ENCODE measurements around the gene GOLGA6L2.

Gene GOLGA6L2

DNA sequence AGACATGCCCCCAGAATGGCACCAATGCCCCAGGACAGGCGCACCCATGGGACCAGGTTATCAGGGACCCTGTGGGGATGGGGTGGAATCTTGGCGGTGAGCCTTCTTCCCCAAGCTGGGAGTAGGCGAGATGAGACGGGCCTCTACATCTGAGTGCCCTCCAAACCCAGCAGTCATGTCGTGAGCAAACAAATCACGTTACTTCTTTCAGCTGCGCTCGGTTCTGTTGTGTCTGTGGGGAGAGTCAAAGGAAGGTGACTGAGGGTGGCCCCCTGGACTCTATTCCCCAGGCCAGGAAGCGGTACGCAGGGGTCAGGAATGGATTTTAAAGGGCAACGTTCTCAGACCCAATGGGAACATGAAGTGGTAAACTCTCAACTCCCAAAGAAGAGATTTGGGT lies 2.8 kb downstream of the GOLGA6L2 start:
- no peaks in the 10 kb centered on the region for H3K27me3 ChIP-seq (ENCODE audit: low read depth, low read length)
- H2AFZ ChIP-seq (ENCODE audit: low read depth, low read length), result no peak overlapping the region
- no peaks in the 10 kb centered on the region for H3K36me3 ChIP-seq (replicated peaks; ENCODE audit: low read depth, low read length)
- no peak overlapping the region for H3K4me3 ChIP-seq (ENCODE audit: low read length)
- no peaks in the 10 kb centered on the region for H3K4me1 ChIP-seq (ENCODE audit: low read length)
- no peaks in the 10 kb centered on the region for H3K9me3 ChIP-seq (ENCODE audit: insufficient read depth, low read length)
- H3K4me2 ChIP-seq (ENCODE audit: low read length), result no peak overlapping the region
- no peak overlapping the region for H3K27ac ChIP-seq (ENCODE audit: low read length)
- no peak overlapping the region for H3K9ac ChIP-seq (ENCODE audit: low read length)
- TF ChIP-seq CTCF (IDR thresholded peaks at IDR 0.05; ENCODE audit: low read depth, low read length), result no peak
- no peak for TF ChIP-seq EZH2phosphoT487 (IDR thresholded peaks at IDR 0.05; ENCODE audit: low read depth)
- no peaks in the 10 kb centered on the region for H4K20me1 ChIP-seq (ENCODE audit: insufficient read depth, low read length)
- no peaks in the 10 kb centered on the region for H3K79me2 ChIP-seq (ENCODE audit: low read length)

GRCh38 chr15:23441204-23441603 lies 5.8 kb downstream of the GOLGA6L2 start:
- Histone ChIP-seq H4K20me1 (ENCODE audit: insufficient read depth, low read length) (no peaks in the 10 kb centered on the region), H3K4me2 (ENCODE audit: low read length) (no peak overlapping the region), H3K27ac (ENCODE audit: low read length) (no peak overlapping the region), H3K4me1 (ENCODE audit: low read length) (no peaks in the 10 kb centered on the region), H2AFZ (ENCODE audit: low read depth, low read length) (no peak overlapping the region), H3K27me3 (ENCODE audit: low read depth, low read length) (no peaks in the 10 kb centered on the region), H3K4me3 (ENCODE audit: low read length) (no peak overlapping the region), H3K36me3 (replicated peaks; ENCODE audit: low read depth, low read length) (no peaks in the 10 kb centered on the region), H3K79me2 (ENCODE audit: low read length) (no peaks in the 10 kb centered on the region), H3K9me3 (ENCODE audit: insufficient read depth, low read length) (no peaks in the 10 kb centered on the region), H3K9ac (ENCODE audit: low read length) (no peak overlapping the region)
- TF ChIP-seq CTCF (IDR thresholded peaks at IDR 0.05; ENCODE audit: low read depth, low read length) (no peak), EZH2phosphoT487 (IDR thresholded peaks at IDR 0.05; ENCODE audit: low read depth) (no peak)

DNA sequence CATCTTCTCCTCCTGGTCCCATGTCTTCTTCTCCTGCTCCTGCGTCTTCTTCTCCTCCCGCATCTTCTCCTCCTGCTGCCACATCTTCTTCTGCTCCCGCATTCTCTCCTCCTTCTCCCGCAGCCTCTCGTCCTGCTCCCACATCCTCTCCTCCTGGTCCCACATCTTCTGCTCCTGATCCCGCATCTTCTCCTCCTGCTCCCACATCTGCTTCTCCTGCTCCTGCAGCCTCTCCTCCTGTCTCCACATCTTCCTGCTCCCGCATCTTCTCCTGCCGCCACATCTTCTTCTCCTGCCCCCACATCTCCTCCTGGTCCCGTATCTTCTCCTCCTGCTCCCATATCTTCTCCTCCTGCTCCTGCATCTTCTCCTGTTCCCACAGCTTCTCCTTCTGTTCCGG lies 6.4 kb downstream of the GOLGA6L2 start:
- no peak for TF ChIP-seq CTCF (IDR thresholded peaks at IDR 0.05; ENCODE audit: low read depth, low read length)
- no peak for TF ChIP-seq EZH2phosphoT487 (IDR thresholded peaks at IDR 0.05; ENCODE audit: low read depth)
- Histone ChIP-seq H3K9me3 (ENCODE audit: insufficient read depth, low read length) (no peaks in the 10 kb centered on the region), H3K9ac (ENCODE audit: low read length) (no peak overlapping the region), H3K4me1 (ENCODE audit: low read length) (no peaks in the 10 kb centered on the region), H3K4me3 (ENCODE audit: low read length) (no peak overlapping the region), H3K27ac (ENCODE audit: low read length) (no peak overlapping the region), H3K4me2 (ENCODE audit: low read length) (no peak overlapping the region), H4K20me1 (ENCODE audit: insufficient read depth, low read length) (no peaks in the 10 kb centered on the region), H3K27me3 (ENCODE audit: low read depth, low read length) (no peaks in the 10 kb centered on the region), H2AFZ (ENCODE audit: low read depth, low read length) (no peak overlapping the region), H3K36me3 (replicated peaks; ENCODE audit: low read depth, low read length) (no peaks in the 10 kb centered on the region), H3K79me2 (ENCODE audit: low read length) (no peaks in the 10 kb centered on the region)

- H3K27ac ChIP-seq (ENCODE audit: low read length), result no peak overlapping the region
- no peaks in the 10 kb centered on the region for H3K36me3 ChIP-seq (replicated peaks; ENCODE audit: low read depth, low read length)
- H3K4me1 ChIP-seq (ENCODE audit: low read length), result no peaks in the 10 kb centered on the region
- H3K4me3 ChIP-seq (ENCODE audit: low read length), result no peak overlapping the region
- no peak overlapping the region for H3K4me2 ChIP-seq (ENCODE audit: low read length)
- H3K9ac ChIP-seq (ENCODE audit: low read length), result no peak overlapping the region
- no peaks in the 10 kb centered on the region for H3K27me3 ChIP-seq (ENCODE audit: low read depth, low read length)
- no peaks in the 10 kb centered on the region for H3K79me2 ChIP-seq (ENCODE audit: low read length)
- no peaks in the 10 kb centered on the region for H4K20me1 ChIP-seq (ENCODE audit: insufficient read depth, low read length)
- H3K9me3 ChIP-seq (ENCODE audit: insufficient read depth, low read length), result no peaks in the 10 kb centered on the region
- no peak overlapping the region for H2AFZ ChIP-seq (ENCODE audit: low read depth, low read length)
- TF ChIP-seq CTCF (IDR thresholded peaks at IDR 0.05; ENCODE audit: low read depth, low read length) (no peak), EZH2phosphoT487 (IDR thresholded peaks at IDR 0.05; ENCODE audit: low read depth) (no peak)
These were observed 7.5 kb downstream of the GOLGA6L2 start for GRCh38 chr15:23439513-23439912.
